ENCODE results near the gene CALML4. TPM values are rescaled to one million over a fixed set of nuclear protein-coding genes. Genes with fewer than 3 reads are reported as not detected.

Gene CALML4
- total RNA-seq, 2 experiments from 2014 or later = 9.6 to 11.7 TPM

GRCh38 chr15:68150187-68150586, 54.9 kb downstream of the CALML4 start:
- H3K27me3 Mint-ChIP-seq (ENCODE audit: low read depth) = no peaks in the 10 kb centered on the region
- POLR2A ChIA-PET = no interaction called here
- no peaks in the 10 kb centered on the region for H3K9me3 Mint-ChIP-seq (ENCODE audit: insufficient read depth)
- no peak overlapping the region for H3K27ac Mint-ChIP-seq
- DNase-seq (no peak), ATAC-seq (no peak)
- no peak overlapping the region for H3K4me3 Mint-ChIP-seq
- H3K36me3 Mint-ChIP-seq (ENCODE audit: low read depth) = peaks cover 40% of the 10 kb centered on the region
- H3K4me1 Mint-ChIP-seq (ENCODE audit: low read depth) = peaks cover 8% of the 10 kb centered on the region
- CTCF ChIA-PET = no interaction called here

DNA sequence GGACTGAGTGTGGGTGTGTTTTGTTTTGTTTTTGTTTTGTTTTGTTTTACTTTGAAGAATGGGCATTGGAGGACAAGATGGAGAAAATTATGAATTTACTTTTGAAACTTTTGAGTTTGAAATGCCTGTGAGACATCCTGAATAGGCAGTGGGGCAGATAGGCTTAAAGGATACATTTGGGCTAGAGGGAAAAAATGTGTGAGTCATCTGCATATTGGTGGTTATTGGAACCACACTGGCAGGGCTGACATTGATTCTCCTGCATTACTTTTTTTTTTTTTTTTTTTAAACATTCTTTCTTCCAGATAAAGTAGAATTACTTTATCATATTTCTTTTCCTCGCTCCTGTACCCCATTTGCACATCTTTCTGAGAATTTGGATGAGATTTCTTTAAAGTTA, 56.1 kb downstream of the CALML4 start:
- Mint-ChIP-seq H3K4me1 (ENCODE audit: low read depth) (peaks cover 8% of the 10 kb centered on the region), H3K27me3 (ENCODE audit: low read depth) (no peaks in the 10 kb centered on the region), H3K4me3 (no peak overlapping the region), H3K9me3 (ENCODE audit: insufficient read depth) (no peaks in the 10 kb centered on the region), H3K36me3 (ENCODE audit: low read depth) (peaks cover 30% of the 10 kb centered on the region), H3K27ac (no peak overlapping the region)
- ATAC-seq (no peak), DNase-seq (no peak)
- ChIA-PET POLR2A (interaction anchor here (1.6 kb wide), 1 partner anchor 95 kb away, joined by 4 read pairs; the partner anchor contains the start of gene PIAS1), CTCF (no interaction called here)

GRCh38 chr15:68148039-68148438, 57.1 kb downstream of the CALML4 start:
- Mint-ChIP-seq H3K9me3 (ENCODE audit: insufficient read depth) (no peaks in the 10 kb centered on the region), H3K27me3 (ENCODE audit: low read depth) (no peaks in the 10 kb centered on the region), H3K36me3 (ENCODE audit: low read depth) (peaks cover 29% of the 10 kb centered on the region), H3K4me1 (ENCODE audit: low read depth) (peaks cover 8% of the 10 kb centered on the region), H3K4me3 (no peak overlapping the region), H3K27ac (no peak overlapping the region)
- CTCF ChIA-PET = no interaction called here
- ATAC-seq = no peak
- no peak for DNase-seq
- POLR2A ChIA-PET = interaction anchor here (1.6 kb wide), 1 partner anchor 94 kb away, joined by 4 read pairs; the partner anchor contains the start of gene PIAS1

- Mint-ChIP-seq H3K4me3 (no peak overlapping the region), H3K27me3 (ENCODE audit: low read depth) (no peaks in the 10 kb centered on the region), H3K4me1 (ENCODE audit: low read depth) (peaks cover 8% of the 10 kb centered on the region), H3K36me3 (ENCODE audit: low read depth) (peaks cover 21% of the 10 kb centered on the region), H3K9me3 (ENCODE audit: insufficient read depth) (no peaks in the 10 kb centered on the region), H3K27ac (no peak overlapping the region)
- POLR2A ChIA-PET = no interaction called here
- DNase-seq (no peak), ATAC-seq (no peak)
- CTCF ChIA-PET = interaction anchor here (2.6 kb wide), 1 partner anchor 9 kb away, joined by 7 read pairs; no protein-coding TSS in a partner anchor
These were observed 59.4 kb downstream of the CALML4 start for GRCh38 chr15:68145706-68146105.

DNA sequence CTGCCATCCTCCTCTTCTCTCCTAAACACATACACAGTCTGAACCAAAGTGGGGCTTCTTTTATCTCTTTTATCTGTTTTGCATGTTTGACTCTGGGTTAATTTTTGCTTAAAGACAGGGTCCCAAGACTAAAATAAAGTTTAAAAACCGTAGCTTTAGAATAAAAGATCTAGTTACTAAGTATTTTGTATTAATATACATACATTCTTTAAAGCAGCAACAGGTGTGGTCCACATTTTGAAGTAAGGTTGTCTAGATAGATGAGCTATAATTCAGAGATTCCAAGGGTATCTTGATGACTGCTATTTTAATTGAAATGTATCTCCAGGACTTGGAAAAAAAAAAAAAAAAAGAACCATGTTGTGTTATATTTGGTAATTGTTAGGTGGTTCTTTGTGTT, 61.3 kb downstream of the CALML4 start:
- no peak for DNase-seq
- ATAC-seq = no peak
- no peak overlapping the region for H3K4me3 Mint-ChIP-seq
- no peaks in the 10 kb centered on the region for H3K27me3 Mint-ChIP-seq (ENCODE audit: low read depth)
- H3K4me1 Mint-ChIP-seq (ENCODE audit: low read depth) = peaks cover 6% of the 10 kb centered on the region
- H3K36me3 Mint-ChIP-seq (ENCODE audit: low read depth) = peaks cover 21% of the 10 kb centered on the region
- ChIA-PET POLR2A (interaction anchor here (0.6 kb wide), 1 partner anchor 877 kb away, joined by 4 read pairs; no protein-coding TSS in a partner anchor), CTCF (no interaction called here)
- no peaks in the 10 kb centered on the region for H3K9me3 Mint-ChIP-seq (ENCODE audit: insufficient read depth)
- H3K27ac Mint-ChIP-seq = no peak overlapping the region

DNA sequence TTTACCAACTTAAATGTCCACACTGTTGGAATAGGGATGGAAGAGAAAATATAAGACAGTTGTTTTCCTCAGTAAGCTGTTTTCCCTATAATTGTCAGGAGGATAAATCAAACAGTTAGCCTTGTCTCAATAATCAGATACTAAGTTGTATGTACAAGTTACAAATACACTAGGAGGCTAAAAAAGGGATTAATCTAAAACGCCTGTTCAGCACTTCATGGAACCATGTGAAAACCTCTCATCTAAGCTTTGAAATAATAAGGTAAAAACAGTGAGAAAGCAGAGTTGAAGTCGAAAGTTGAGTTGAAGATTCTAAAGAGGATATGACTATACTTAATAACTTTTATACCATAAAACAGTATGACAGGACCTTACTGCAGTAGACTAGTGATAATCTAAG, 62.0 kb downstream of the CALML4 start:
- CTCF ChIA-PET = no interaction called here
- Mint-ChIP-seq H3K36me3 (ENCODE audit: low read depth) (peaks cover 21% of the 10 kb centered on the region), H3K27ac (no peak overlapping the region), H3K9me3 (ENCODE audit: insufficient read depth) (no peaks in the 10 kb centered on the region), H3K4me1 (ENCODE audit: low read depth) (peaks cover 2% of the 10 kb centered on the region), H3K27me3 (ENCODE audit: low read depth) (no peaks in the 10 kb centered on the region), H3K4me3 (no peak overlapping the region)
- ATAC-seq (no peak), DNase-seq (no peak)
- POLR2A ChIA-PET = interaction anchor here (0.6 kb wide), 1 partner anchor 876 kb away, joined by 4 read pairs; no protein-coding TSS in a partner anchor

Other genes starting within 250 kb of the CALML4 start
- gene PIAS1, start 151.0 kb downstream of the CALML4 start, total RNA-seq = 10 to 100 TPM; 40.6 to 44.2 TPM
- 10 to 100 TPM; 64.5 to 69.7 TPM for gene CLN6, start 24.4 kb upstream of the CALML4 start, total RNA-seq
- gene FEM1B, start 72.4 kb upstream of the CALML4 start, total RNA-seq = 10 to 100 TPM; 45.1 to 50.7 TPM
- gene ITGA11, start 226.8 kb upstream of the CALML4 start, total RNA-seq = under 1 TPM; 0.18 to 0.39 TPM